Neuronal stem cell (in vitro differentiated cells): ENCODE measurements around the gene ERC2.

Experiments used
- DNase-seq: peaks from one replicate; pipeline ENCODE4 v3.0.0-alpha.2; 2013; ENCODE audit warnings: low spot score
- H2AFZ ChIP-seq: one replicate; pipeline ENCODE4 v1.6.1; 2013; ENCODE audit warnings: mild to moderate bottlenecking, low read length, inconsistent platforms
- H2AK5ac ChIP-seq: 2 replicates; pipeline ENCODE4 v1.6.1; 2013; ENCODE audit warnings: low read depth, mild to moderate bottlenecking, inconsistent platforms, low read length, moderate library complexity, mixed read lengths
- H2BK120ac ChIP-seq: 2 replicates; pipeline ENCODE4 v1.6.1; 2013; ENCODE audit warnings: low read depth, mild to moderate bottlenecking, inconsistent platforms, low read length, moderate library complexity, mixed read lengths
- H2BK12ac ChIP-seq: one replicate; pipeline ENCODE4 v1.6.1; 2013; ENCODE audit warnings: low read length, inconsistent platforms
- H2BK15ac ChIP-seq: 2 replicates; pipeline ENCODE4 v1.6.1; 2013; ENCODE audit warnings: mild to moderate bottlenecking, low read length, inconsistent platforms, mixed read lengths
- H2BK5ac ChIP-seq: one replicate; pipeline ENCODE4 v1.6.1; 2013; ENCODE audit warnings: inconsistent platforms, mild to moderate bottlenecking, low read length, moderate library complexity
- H3K14ac ChIP-seq: one replicate; pipeline ENCODE4 v1.6.1; 2013; ENCODE audit warnings: low read length, inconsistent platforms
- H3K18ac ChIP-seq: 2 replicates; pipeline ENCODE4 v1.6.1; 2013; ENCODE audit warnings: low read length, inconsistent platforms
- H3K23ac ChIP-seq: 2 replicates; pipeline ENCODE4 v1.6.1; 2013; ENCODE audit warnings: low read depth, mild to moderate bottlenecking, mixed read lengths, low read length, inconsistent platforms; ENCODE audit not compliant: poor library complexity
- H3K27ac ChIP-seq: replicated peaks from 3 replicates; pipeline ENCODE4 v1.5.1; 2013; ENCODE audit warnings: low read length, inconsistent platforms
- H3K27me3 ChIP-seq, 3 experiments: 2 replicates each; pipeline ENCODE4 v1.6.1; 2013; ENCODE audit warnings: low read length in 3 of 3, mild to moderate bottlenecking in 2 of 3, inconsistent platforms in 1 of 3, low read depth in 1 of 3, mixed read lengths in 1 of 3, moderate library complexity in 1 of 3; ENCODE audit not compliant: control insufficient read depth in 3 of 3, insufficient read depth in 3 of 3
- H3K36me3 ChIP-seq, 2 donors: replicated peaks in 1 of 2; 2 replicates each; pipeline ENCODE4 v1.6.1; 2013; ENCODE audit warnings: low read length in 2 of 2; ENCODE audit not compliant: control insufficient read depth in 2 of 2, insufficient read depth in 2 of 2
- H3K4ac ChIP-seq: 2 replicates; pipeline ENCODE4 v1.6.1; 2013; ENCODE audit warnings: inconsistent platforms, mild to moderate bottlenecking, low read length, moderate library complexity
- H3K4me1 ChIP-seq, 2 donors: 1 replicate in 1 of 2; 2 replicates in 1 of 2; pipeline ENCODE4 v1.6.1; 2013; ENCODE audit warnings: low read length in 2 of 2, low read depth in 1 of 2; ENCODE audit not compliant: control insufficient read depth in 2 of 2, insufficient read depth in 1 of 2
- H3K4me2 ChIP-seq: one replicate; pipeline ENCODE4 v1.6.1; 2013; ENCODE audit warnings: mild to moderate bottlenecking, low read length, inconsistent platforms; ENCODE audit not compliant: insufficient read depth, poor library complexity, severe bottlenecking
- H3K4me3 ChIP-seq, 2 donors: 2 replicates each; pipeline ENCODE4 v1.5.1; 2013; ENCODE audit warnings: low read length in 2 of 2, mild to moderate bottlenecking in 2 of 2, inconsistent platforms in 1 of 2, moderate library complexity in 1 of 2
- H3K79me1 ChIP-seq: one replicate; pipeline ENCODE4 v1.6.1; 2013; ENCODE audit warnings: low read depth, mild to moderate bottlenecking, inconsistent platforms, low read length, moderate library complexity
- H3K9ac ChIP-seq: one replicate; pipeline ENCODE4 v1.6.1; 2013; ENCODE audit warnings: mild to moderate bottlenecking, low read depth, low read length, inconsistent platforms; ENCODE audit not compliant: poor library complexity
- H3K9me3 ChIP-seq, 2 donors: replicated peaks in 1 of 2; 2 replicates each; pipeline versions ENCODE3 to v1.6.1; 2013; ENCODE audit warnings: low read length in 2 of 2, mild to moderate bottlenecking in 2 of 2, inconsistent platforms in 1 of 2, low read depth in 1 of 2, mixed read lengths in 1 of 2, moderate library complexity in 1 of 2; ENCODE audit not compliant: control insufficient read depth in 2 of 2, insufficient read depth in 1 of 2
- H4K8ac ChIP-seq: one replicate; pipeline ENCODE4 v1.6.1; 2013; ENCODE audit warnings: low read depth, mild to moderate bottlenecking, inconsistent platforms, low read length, moderate library complexity
- H4K91ac ChIP-seq: one replicate; pipeline ENCODE4 v1.6.1; 2013; ENCODE audit warnings: low read length, low read depth, mild to moderate bottlenecking, inconsistent platforms; ENCODE audit not compliant: poor library complexity
- WGBS, 2 donors: extraction: QIAGEN DNeasy Blood & Tissue Kit; methylation state at CpG; one replicate each; pipeline ENCODE4 v1.1.7; 2013; ENCODE audit warnings: missing lambda C conversion rate in 2 of 2, mixed read lengths in 1 of 2; ENCODE audit not compliant: insufficient read length in 2 of 2, insufficient replicate concordance in 1 of 2; ENCODE audit errors: extremely low coverage in 2 of 2; 5-methylcytosine and 5-hydroxymethylcytosine counted together

ERC2 gene

GRCh38 chr3:55815262-55815661 lies 653.0 kb downstream of the ERC2 start:
- Histone ChIP-seq H3K9me3 (no peaks in the 10 kb centered on the region), H3K23ac (no peak overlapping the region), H2AFZ (no peak overlapping the region), H3K14ac (no peak overlapping the region), H3K27me3 (no peaks in the 10 kb centered on the region), H3K18ac (no peak overlapping the region), H2BK15ac (no peak overlapping the region), H2BK5ac (no peak overlapping the region), H2BK12ac (no peak overlapping the region), H3K9ac (no peak overlapping the region), H3K4me1 (no peaks in the 10 kb centered on the region), H2AK5ac (no peak overlapping the region), H3K36me3 (no peaks in the 10 kb centered on the region), H3K79me1 (no peaks in the 10 kb centered on the region), H2BK120ac (no peak overlapping the region), H3K4me2 (no peak overlapping the region), H4K91ac (no peak overlapping the region), H3K4ac (no peak overlapping the region), H3K4me3 (no peak overlapping the region), H4K8ac (no peak overlapping the region), H3K27ac (no peak overlapping the region)
- WGBS, 2 donors: no CpG with 5 or more reads among the region's 6 CpGs
- DNase-seq: no peak

GRCh38 chr3:55813268-55814097 lies 654.8 kb downstream of the ERC2 start:
- Histone ChIP-seq H3K4ac (no peak overlapping the region), H3K23ac (no peak overlapping the region), H3K36me3 (no peaks in the 10 kb centered on the region), H3K9ac (no peak overlapping the region), H2BK5ac (no peak overlapping the region), H3K9me3 (no peaks in the 10 kb centered on the region), H3K27ac (no peak overlapping the region), H3K4me2 (no peak overlapping the region), H3K18ac (no peak overlapping the region), H2BK12ac (no peak overlapping the region), H2AK5ac (no peak overlapping the region), H3K14ac (no peak overlapping the region), H4K8ac (no peak overlapping the region), H3K4me3 (no peak overlapping the region), H3K4me1 (no peaks in the 10 kb centered on the region), H3K79me1 (no peaks in the 10 kb centered on the region), H4K91ac (no peak overlapping the region), H3K27me3 (no peaks in the 10 kb centered on the region), H2AFZ (no peak overlapping the region), H2BK15ac (no peak overlapping the region), H2BK120ac (no peak overlapping the region)
- WGBS, 2 donors: no CpG with 5 or more reads among the region's 3 CpGs
- no peak for DNase-seq

- no peak for DNase-seq
- Histone ChIP-seq H3K9me3 (no peaks in the 10 kb centered on the region), H2BK5ac (no peak overlapping the region), H2BK15ac (no peak overlapping the region), H4K8ac (no peak overlapping the region), H3K79me1 (no peaks in the 10 kb centered on the region), H3K18ac (no peak overlapping the region), H3K27me3 (no peaks in the 10 kb centered on the region), H3K4ac (no peak overlapping the region), H2BK12ac (no peak overlapping the region), H2AFZ (no peak overlapping the region), H2AK5ac (no peak overlapping the region), H3K27ac (no peak overlapping the region), H3K23ac (no peak overlapping the region), H3K36me3 (no peaks in the 10 kb centered on the region), H3K4me2 (no peak overlapping the region), H3K9ac (no peak overlapping the region), H2BK120ac (no peak overlapping the region), H4K91ac (no peak overlapping the region), H3K14ac (no peak overlapping the region), H3K4me1 (no peaks in the 10 kb centered on the region), H3K4me3 (no peak overlapping the region)
- no CpG with 5 or more reads among the region's 5 CpGs for WGBS, 2 donors
These were observed 655.8 kb downstream of the ERC2 start for GRCh38 chr3:55812394-55813013.

- H2BK5ac ChIP-seq: no peak overlapping the region
These were observed 661.1 kb downstream of the ERC2 start for GRCh38 chr3:55807210-55807609.

More at GRCh38 chr3:55807210-55807609, 661.1 kb downstream of the ERC2 start:
- Histone ChIP-seq H3K9me3 (no peaks in the 10 kb centered on the region), H2AK5ac (no peak overlapping the region), H3K9ac (no peak overlapping the region), H4K91ac (no peak overlapping the region), H4K8ac (no peak overlapping the region), H3K79me1 (no peaks in the 10 kb centered on the region), H3K27ac (no peak overlapping the region), H3K4me3 (no peak overlapping the region), H2BK120ac (no peak overlapping the region), H3K36me3 (no peaks in the 10 kb centered on the region), H3K4ac (no peak overlapping the region), H3K14ac (no peak overlapping the region), H2AFZ (no peak overlapping the region), H3K27me3 (no peaks in the 10 kb centered on the region), H3K4me2 (no peak overlapping the region), H3K4me1 (no peaks in the 10 kb centered on the region), H3K18ac (no peak overlapping the region), H3K23ac (no peak overlapping the region), H2BK12ac (no peak overlapping the region), H2BK15ac (no peak overlapping the region)
- no peak for DNase-seq
- WGBS, 2 donors: no CpG with 5 or more reads among the region's 1 CpG
